Ammon's horn (tissue), 1 donor: ENCODE measurements around the gene ABR.

ENCODE experiments used
- DNase-seq: peaks from one replicate; pipeline ENCODE4 v3.0.0-alpha.2; 2016; ENCODE audit warnings: low spot score

The ABR gene

DNA sequence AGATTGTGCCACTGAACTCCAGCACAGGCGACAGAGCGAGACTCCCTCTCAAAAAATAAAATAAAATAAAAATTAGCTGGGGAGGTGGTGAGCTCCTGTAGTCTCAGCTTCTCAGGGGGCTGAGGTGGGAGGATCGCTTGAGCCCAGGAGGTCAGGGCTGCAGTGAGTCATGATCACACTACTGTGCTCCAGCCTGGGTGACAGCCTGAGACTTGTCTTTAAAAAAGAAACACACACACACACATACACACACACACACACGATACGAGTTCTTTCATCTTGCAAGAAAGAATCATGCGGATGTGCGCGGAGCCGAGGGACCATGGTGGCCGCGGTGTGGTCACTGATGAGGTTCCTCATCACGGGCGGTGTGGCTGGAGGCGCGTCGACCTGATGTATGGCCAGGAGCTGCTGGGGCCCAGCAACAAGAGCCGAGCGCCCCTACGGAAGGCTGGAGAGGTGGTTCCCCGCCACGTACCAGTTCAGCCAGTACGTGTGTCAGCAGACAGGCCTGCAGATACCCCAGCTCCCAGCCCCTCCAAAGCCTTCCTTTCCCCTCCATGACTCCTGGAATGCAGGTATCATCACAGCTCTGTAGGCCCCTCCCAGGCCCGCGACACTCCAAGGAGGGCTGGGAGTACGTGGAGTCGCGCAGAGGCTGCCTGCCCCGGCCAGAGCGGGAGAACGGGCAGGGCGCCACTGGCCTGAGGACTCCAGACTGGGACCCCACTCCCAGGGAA, 220.9 kb downstream of the ABR start:
- no peak for DNase-seq

- no peak for DNase-seq
Observed at GRCh38 chr17:957856-958421, 221.8 kb downstream of the ABR start.

- no peak for DNase-seq
Observed at GRCh38 chr17:956905-957304, 222.9 kb downstream of the ABR start.

DNA sequence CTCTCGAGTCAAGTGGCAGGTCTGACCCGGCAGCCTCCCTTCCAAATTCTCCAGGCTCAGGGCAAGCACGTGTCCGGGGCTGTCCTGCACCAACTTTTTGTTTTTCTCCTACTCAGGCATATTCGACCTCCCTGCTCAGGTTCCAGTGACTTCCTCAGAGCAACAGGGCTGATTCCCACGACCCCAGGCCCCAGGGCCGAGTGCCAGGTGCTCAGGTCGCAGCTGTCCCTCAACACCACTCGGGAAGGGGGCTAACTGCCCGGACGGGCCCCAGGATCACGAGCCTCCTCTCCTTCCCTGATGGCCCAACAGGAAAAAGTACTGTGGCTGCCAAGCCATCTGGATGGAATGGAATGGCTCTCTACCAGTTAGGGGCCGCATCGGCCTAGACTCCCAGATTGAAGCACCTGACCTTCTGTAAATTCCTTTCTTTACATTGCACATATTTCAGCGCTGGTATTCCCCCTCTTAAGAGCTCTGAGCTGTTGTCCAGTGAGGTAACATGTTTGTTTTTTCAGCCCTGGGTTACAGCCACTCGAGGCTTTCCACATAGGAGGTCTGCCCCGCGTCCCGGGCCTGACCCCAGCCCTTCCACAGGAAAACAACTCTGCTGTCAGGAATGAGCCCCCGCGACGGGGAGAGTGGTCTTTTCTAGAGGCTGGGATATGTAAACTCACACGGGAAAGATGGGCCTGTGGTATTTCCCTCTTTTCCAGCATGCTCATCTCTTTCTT, 225.2 kb downstream of the ABR start:
- no peak for DNase-seq

DNA sequence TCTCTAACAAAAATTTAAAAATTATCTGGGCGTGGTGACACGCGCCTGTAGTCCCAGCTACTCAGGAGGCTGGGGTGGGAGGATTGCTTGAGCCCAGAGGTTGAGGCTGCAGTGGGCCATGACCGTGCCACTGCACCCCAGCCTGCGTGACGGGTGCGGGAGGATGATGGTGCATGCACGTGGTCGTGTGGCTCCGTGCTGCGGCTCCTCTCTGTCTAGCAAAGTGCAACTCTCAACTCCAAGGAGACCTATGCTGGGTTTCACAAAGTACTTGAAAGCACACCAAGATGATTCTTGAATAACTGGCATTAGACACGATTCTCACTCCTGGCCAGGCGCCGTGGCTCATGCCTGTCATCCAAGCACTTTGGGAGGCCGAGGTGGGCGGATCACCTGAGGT, 226.0 kb downstream of the ABR start:
- DNase-seq, result no peak
